ENCODE results near the gene IGF1R. TPM values are rescaled to one million over a fixed set of nuclear protein-coding genes. Genes with fewer than 3 reads are reported as not detected.

IGF1R gene
- total and polyA plus RNA-seq, 4 donors: 5.9 to 154 (median 27.6) TPM

GRCh38 chr15:98873441-98874218 lies 225.3 kb downstream of the IGF1R start:
- Histone ChIP-seq H3K4me1 (ENCODE audit: control insufficient read depth in 5 of 5, insufficient read depth in 5 of 5, low read length in 5 of 5) (peaks cover 12 to 44% (median 29%) of the 10 kb centered on the region in 5 donors), H3K9ac (ENCODE audit: insufficient read depth in 1 of 2, low read length in 2 of 2) (no peak overlapping the region), H3K9me3 (ENCODE audit: control insufficient read depth in 4 of 4, insufficient read depth in 3 of 4, low read length in 3 of 4) (no peaks in the 10 kb centered on the region), H3K27me3 (ENCODE audit: control insufficient read depth in 3 of 3, insufficient read depth in 3 of 3, low read length in 2 of 3) (no peaks in the 10 kb centered on the region), H3K4me3 (no peak overlapping the region), H3K36me3 (ENCODE audit: control insufficient read depth in 4 of 4, insufficient read depth in 4 of 4, low read length in 4 of 4) (no peaks in the 10 kb centered on the region), H3K27ac (ENCODE audit: low read depth in 1 of 2, low read length in 1 of 2) (peak overlapping the region; percentile 14 to 43)
- 22 to 38% methylated on average over 12 of the region's 12 CpGs for WGBS, 2 donors
- peak in 2 of 3 donors; percentile 50 to 51 for DNase-seq
- TF ChIP-seq, protein P1, sequence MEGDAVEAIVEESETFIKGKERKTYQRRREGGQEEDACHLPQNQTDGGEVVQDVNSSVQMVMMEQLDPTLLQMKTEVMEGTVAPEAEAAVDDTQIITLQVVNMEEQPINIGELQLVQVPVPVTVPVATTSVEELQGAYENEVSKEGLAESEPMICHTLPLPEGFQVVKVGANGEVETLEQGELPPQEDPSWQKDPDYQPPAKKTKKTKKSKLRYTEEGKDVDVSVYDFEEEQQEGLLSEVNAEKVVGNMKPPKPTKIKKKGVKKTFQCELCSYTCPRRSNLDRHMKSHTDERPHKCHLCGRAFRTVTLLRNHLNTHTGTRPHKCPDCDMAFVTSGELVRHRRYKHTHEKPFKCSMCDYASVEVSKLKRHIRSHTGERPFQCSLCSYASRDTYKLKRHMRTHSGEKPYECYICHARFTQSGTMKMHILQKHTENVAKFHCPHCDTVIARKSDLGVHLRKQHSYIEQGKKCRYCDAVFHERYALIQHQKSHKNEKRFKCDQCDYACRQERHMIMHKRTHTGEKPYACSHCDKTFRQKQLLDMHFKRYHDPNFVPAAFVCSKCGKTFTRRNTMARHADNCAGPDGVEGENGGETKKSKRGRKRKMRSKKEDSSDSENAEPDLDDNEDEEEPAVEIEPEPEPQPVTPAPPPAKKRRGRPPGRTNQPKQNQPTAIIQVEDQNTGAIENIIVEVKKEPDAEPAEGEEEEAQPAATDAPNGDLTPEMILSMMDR (IDR thresholded peaks at IDR 0.05; ENCODE audit: control extremely low read depth, extremely low read depth): no peak
- ATAC-seq (ENCODE audit: insufficient read depth, low FRiP score): peak; percentile 55

- no peaks in the 10 kb centered on the region for H3K36me3 ChIP-seq (ENCODE audit: control insufficient read depth in 4 of 4, insufficient read depth in 4 of 4, low read length in 4 of 4)
- ATAC-seq (ENCODE audit: insufficient read depth, low FRiP score) (no peak), DNase-seq (no peak)
- no peaks in the 10 kb centered on the region for H3K27me3 ChIP-seq (ENCODE audit: control insufficient read depth in 3 of 3, insufficient read depth in 3 of 3, low read length in 2 of 3)
- H3K4me3 ChIP-seq: no peak overlapping the region
- WGBS, 2 donors: 44 to 67% methylated on average over 7 of the region's 7 CpGs
- TF ChIP-seq, protein P1 (IDR thresholded peaks at IDR 0.05; ENCODE audit: control extremely low read depth, extremely low read depth): no peak
- peak overlapping the region; percentile 20 to 43 for H3K27ac ChIP-seq (ENCODE audit: low read depth in 1 of 2, low read length in 1 of 2)
- peaks cover 12 to 44% (median 29%) of the 10 kb centered on the region in 5 donors for H3K4me1 ChIP-seq (ENCODE audit: control insufficient read depth in 5 of 5, insufficient read depth in 5 of 5, low read length in 5 of 5)
- H3K9me3 ChIP-seq (ENCODE audit: control insufficient read depth in 4 of 4, insufficient read depth in 3 of 4, low read length in 3 of 4): no peaks in the 10 kb centered on the region
- no peak overlapping the region for H3K9ac ChIP-seq (ENCODE audit: insufficient read depth in 1 of 2, low read length in 2 of 2)
Observed at GRCh38 chr15:98874370-98874769, 226.0 kb downstream of the IGF1R start.

- Histone ChIP-seq H3K4me3 (no peak overlapping the region), H3K27me3 (ENCODE audit: control insufficient read depth in 3 of 3, insufficient read depth in 3 of 3, low read length in 2 of 3) (no peaks in the 10 kb centered on the region), H3K9ac (ENCODE audit: insufficient read depth in 1 of 2, low read length in 2 of 2) (no peak overlapping the region), H3K9me3 (ENCODE audit: control insufficient read depth in 4 of 4, insufficient read depth in 3 of 4, low read length in 3 of 4) (no peaks in the 10 kb centered on the region), H3K36me3 (ENCODE audit: control insufficient read depth in 4 of 4, insufficient read depth in 4 of 4, low read length in 4 of 4) (no peaks in the 10 kb centered on the region), H3K4me1 (ENCODE audit: control insufficient read depth in 5 of 5, insufficient read depth in 5 of 5, low read length in 5 of 5) (peaks cover 12 to 44% (median 29%) of the 10 kb centered on the region in 5 donors), H3K27ac (ENCODE audit: low read depth in 1 of 2, low read length in 1 of 2) (peak overlapping the region in 1 of 2 donors; percentile 20)
- WGBS, 2 donors: 41 to 42% methylated on average over 8 of the region's 8 CpGs
- TF ChIP-seq, protein P1 (IDR thresholded peaks at IDR 0.05; ENCODE audit: control extremely low read depth, extremely low read depth): no peak
- ATAC-seq (ENCODE audit: insufficient read depth, low FRiP score): no peak
- DNase-seq: peak in 2 of 3 donors; percentile 33 to 56
Observed at GRCh38 chr15:98874773-98875172, 226.4 kb downstream of the IGF1R start.

Measured in lung (tissue), 12 donors.